GM12864 (cell line): ENCODE data around the gene RHBG.

Source experiments
- DNase-seq: peaks from one replicate; pipeline ENCODE4 v3.0.0-alpha.2; 2011; ENCODE audit warnings: low read depth
- H3K4me3 ChIP-seq: 2 replicates; pipeline ENCODE4 v1.5.1; 2011; ENCODE audit warnings: mild to moderate bottlenecking, low read depth, low read length, control low read depth
- CTCF ChIP-seq: IDR thresholded peaks from 2 replicates; pipeline ENCODE4 v1.5.1; 2011; ENCODE audit warnings: low read depth, mild to moderate bottlenecking, moderate library complexity, low read length, control low read depth, inconsistent platforms; ENCODE audit errors: missing control alignments

Gene RHBG

DNA sequence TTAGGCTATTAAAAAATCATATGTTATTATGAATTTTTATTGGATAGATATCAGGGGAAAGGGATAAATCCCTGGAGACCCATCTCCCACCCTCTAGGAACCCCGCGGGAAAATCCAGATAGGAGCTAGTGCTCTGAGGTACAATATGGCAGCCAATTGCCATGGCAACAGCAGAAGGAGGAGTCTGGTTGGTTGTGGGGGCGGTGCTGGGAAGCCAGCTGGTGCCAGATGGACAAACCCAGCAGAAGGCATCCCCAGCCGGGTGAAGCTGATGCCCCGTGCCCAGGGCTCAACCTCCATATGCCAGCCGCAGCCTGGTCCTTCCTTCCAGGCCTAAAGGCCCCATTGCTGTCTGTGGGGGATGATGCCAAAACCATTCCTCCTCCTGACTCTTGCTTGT lies 38.3 kb downstream of the RHBG start:
- no peak overlapping the region for H3K4me3 ChIP-seq
- no peak for DNase-seq
- no peak for TF ChIP-seq CTCF

DNA sequence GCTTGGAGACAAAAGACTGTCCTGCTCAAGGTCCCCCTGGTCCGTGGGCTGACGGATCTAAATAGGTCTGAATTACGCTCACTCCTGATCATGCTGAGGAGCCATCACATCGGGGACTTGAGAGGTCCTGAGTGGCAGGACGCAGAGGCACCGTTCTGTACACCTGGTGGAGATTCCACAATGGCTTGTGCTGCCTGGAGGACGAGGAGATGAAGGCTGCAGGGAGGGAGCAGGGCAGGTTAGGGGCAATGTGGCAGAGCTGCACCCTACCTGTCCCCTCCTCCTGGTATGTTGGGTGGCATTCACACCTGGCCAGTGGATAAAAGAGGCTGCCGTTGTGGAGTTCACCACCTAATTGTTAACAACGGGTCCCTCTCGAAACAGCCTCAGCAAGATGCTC lies 38.7 kb downstream of the RHBG start:
- no peak for TF ChIP-seq CTCF
- no peak for DNase-seq
- no peak overlapping the region for H3K4me3 ChIP-seq

- H3K4me3 ChIP-seq, result no peak overlapping the region
- DNase-seq, result no peak
- TF ChIP-seq CTCF, result no peak
These were observed 40.4 kb downstream of the RHBG start for GRCh38 chr1:156409439-156409838.

- no peak overlapping the region for H3K4me3 ChIP-seq
- no peak for TF ChIP-seq CTCF
- DNase-seq, result no peak
These were observed 41.2 kb downstream of the RHBG start for GRCh38 chr1:156410238-156410637.

DNA sequence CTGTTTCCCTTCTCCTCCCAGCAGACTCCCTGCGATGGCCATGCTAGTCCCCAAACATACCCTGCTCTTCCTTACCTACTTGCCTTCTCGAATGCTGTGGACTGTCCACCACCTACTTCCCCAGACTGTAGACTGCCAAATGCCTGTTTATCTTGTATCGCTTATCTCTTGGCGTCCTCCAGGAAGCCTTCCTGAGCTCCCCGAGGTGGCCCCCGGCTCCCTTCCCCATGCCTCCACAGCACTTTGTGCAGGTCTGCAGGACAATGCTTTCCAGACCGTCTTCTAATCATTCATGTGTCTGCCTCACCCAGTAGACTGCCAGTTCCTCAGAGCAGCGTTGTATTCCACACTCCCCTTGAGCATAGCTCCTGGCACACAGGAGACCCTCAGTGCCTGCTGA lies 41.7 kb downstream of the RHBG start:
- TF ChIP-seq CTCF, result no peak
- no peak for DNase-seq
- no peak overlapping the region for H3K4me3 ChIP-seq

DNA sequence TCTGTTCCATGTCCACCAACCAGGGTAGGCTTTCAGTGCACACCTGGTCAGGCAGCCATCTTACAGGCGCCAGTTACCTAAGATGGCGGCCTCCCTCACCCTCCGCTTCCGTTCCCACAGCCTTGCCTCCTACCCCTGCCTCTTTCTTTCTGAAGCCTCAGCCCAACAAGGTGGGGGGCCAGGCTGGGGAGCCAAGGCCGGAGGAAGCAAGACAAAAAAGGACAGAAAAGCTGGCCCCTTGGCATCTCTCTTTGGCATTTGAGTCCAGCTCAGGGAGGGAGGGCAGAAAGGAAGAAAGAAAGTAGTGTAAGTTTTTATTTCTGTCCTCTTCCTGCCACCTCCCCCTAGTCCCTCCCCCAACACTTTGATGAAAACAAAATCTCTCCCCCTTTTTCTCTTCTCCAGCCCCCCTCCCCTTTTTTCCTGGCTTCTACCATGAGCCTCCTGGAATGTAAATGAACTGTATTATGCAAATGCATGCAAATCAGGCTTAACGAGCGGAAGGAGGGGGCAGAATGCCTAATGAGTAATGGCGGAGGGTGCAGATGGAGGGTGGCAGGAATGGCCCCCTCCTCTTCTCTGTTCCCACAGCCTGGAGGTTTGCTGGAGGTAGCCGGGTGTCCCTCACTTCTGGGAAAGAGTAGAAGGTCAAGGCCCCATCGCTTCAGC lies 43.8 kb downstream of the RHBG start:
- TF ChIP-seq CTCF, result no peak
- no peak overlapping the region for H3K4me3 ChIP-seq
- DNase-seq, result no peak
